Adrenal gland (tissue), 5 donors: ENCODE data around the gene ZNF396.

ENCODE experiments used
- POLR2A ChIP-seq, 2 donors: fragments of 450-650 bp; IDR thresholded peaks; one replicate each; pipeline ENCODE4 v1.6.1; 2017; ENCODE audit warnings: antibody characterized with exemption in 2 of 2, mild to moderate bottlenecking in 2 of 2, moderate library complexity in 1 of 2
- TF ChIP-seq, protein P1 (sequence below), 6 experiments: fragments of 450-650 bp in 4 of 6; fragments of 200-600 bp in 2 of 6; sonication (generic) in 1 of 6; IDR thresholded peaks; 1 replicate in 5 of 6; 2 replicates in 1 of 6; pipeline versions ENCODE4 v1.5.1 to v1.8.0; 2016 to 2021; ENCODE audit warnings: antibody characterized with exemption in 6 of 6, mild to moderate bottlenecking in 2 of 6, moderate library complexity in 1 of 6
- donor health status: DM: no; HTN: no; CAD: no.

GRCh38 chr18:35389095-35389618 is 12.0 kb upstream of the ZNF396 start:
- TF ChIP-seq, protein P1, sequence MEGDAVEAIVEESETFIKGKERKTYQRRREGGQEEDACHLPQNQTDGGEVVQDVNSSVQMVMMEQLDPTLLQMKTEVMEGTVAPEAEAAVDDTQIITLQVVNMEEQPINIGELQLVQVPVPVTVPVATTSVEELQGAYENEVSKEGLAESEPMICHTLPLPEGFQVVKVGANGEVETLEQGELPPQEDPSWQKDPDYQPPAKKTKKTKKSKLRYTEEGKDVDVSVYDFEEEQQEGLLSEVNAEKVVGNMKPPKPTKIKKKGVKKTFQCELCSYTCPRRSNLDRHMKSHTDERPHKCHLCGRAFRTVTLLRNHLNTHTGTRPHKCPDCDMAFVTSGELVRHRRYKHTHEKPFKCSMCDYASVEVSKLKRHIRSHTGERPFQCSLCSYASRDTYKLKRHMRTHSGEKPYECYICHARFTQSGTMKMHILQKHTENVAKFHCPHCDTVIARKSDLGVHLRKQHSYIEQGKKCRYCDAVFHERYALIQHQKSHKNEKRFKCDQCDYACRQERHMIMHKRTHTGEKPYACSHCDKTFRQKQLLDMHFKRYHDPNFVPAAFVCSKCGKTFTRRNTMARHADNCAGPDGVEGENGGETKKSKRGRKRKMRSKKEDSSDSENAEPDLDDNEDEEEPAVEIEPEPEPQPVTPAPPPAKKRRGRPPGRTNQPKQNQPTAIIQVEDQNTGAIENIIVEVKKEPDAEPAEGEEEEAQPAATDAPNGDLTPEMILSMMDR (IDR thresholded peaks at IDR 0.05), result no peak
- no peak for TF ChIP-seq POLR2A (IDR thresholded peaks at IDR 0.05)
